HG03066 (cell line): ENCODE measurements around the gene NGEF.

Experiments
- ATAC-seq: cut with Tn5 transposase; IDR thresholded peaks from one replicate; pipeline ENCODE4 v1.9.1; 2021; ENCODE audit warnings: low read depth; ENCODE audit not compliant: unreplicated experiment

NGEF gene

GRCh38 chr2:232888839-232889529 is 124.1 kb downstream of the NGEF start:
- no peak for ATAC-seq

- no peak for ATAC-seq
Measured at GRCh38 chr2:232888099-232888836, 124.8 kb downstream of the NGEF start.

- no peak for ATAC-seq
Measured at GRCh38 chr2:232887171-232887850, 125.7 kb downstream of the NGEF start.

- ATAC-seq = no peak
Measured at GRCh38 chr2:232886632-232887031, 126.4 kb downstream of the NGEF start.

GRCh38 chr2:232886176-232886575 is 126.9 kb downstream of the NGEF start:
- no peak for ATAC-seq

GRCh38 chr2:232885264-232885961 is 127.6 kb downstream of the NGEF start:
- no peak for ATAC-seq

- ATAC-seq = no peak
Measured at GRCh38 chr2:232884549-232885263, 128.3 kb downstream of the NGEF start.

GRCh38 chr2:232884001-232884421 is 129.0 kb downstream of the NGEF start:
- no peak for ATAC-seq

GRCh38 chr2:232883116-232883721 is 129.8 kb downstream of the NGEF start:
- ATAC-seq = no peak

GRCh38 chr2:232882505-232883115 is 130.4 kb downstream of the NGEF start:
- no peak for ATAC-seq

GRCh38 chr2:232882085-232882484 is 131.0 kb downstream of the NGEF start:
- no peak for ATAC-seq

GRCh38 chr2:232880764-232881351 is 132.2 kb downstream of the NGEF start:
- no peak for ATAC-seq

GRCh38 chr2:232879618-232880494 is 133.2 kb downstream of the NGEF start:
- ATAC-seq = no peak

GRCh38 chr2:232878855-232879617 is 134.0 kb downstream of the NGEF start:
- ATAC-seq = no peak

- no peak for ATAC-seq
Measured at GRCh38 chr2:232877940-232878511, 135.0 kb downstream of the NGEF start.

- no peak for ATAC-seq
Measured at GRCh38 chr2:232876978-232877441, 136.0 kb downstream of the NGEF start.
